GM23338 (cell line): ENCODE measurements around the gene DEK. TPM values are rescaled to one million over a fixed set of nuclear protein-coding genes. Genes with fewer than 3 reads are reported as not detected.

Experiments
- ATAC-seq: fragments of 200-7000 bp; cut with Tn5 transposase; 3 replicates; pipeline ENCODE4 v1.9.1; 2020
- DNase-seq: peaks from one replicate; pipeline ENCODE4 v3.0.0-alpha.2; 2015; ENCODE audit warnings: low spot score
- H2AFZ ChIP-seq: fragments of 200-600 bp; sonication (generic); 2 replicates; pipeline ENCODE4 v1.8.0; 2016; ENCODE audit warnings: antibody characterized with exemption, mild to moderate bottlenecking, moderate library complexity
- H3F3A ChIP-seq: fragments of 200-600 bp; sonication (generic); replicated peaks from 2 replicates; pipeline ENCODE4 v1.8.0; 2017; ENCODE audit warnings: antibody characterized with exemption, mixed run types, low read depth
- H3K27ac ChIP-seq: fragments of 200-600 bp; sonication (generic); 2 replicates; pipeline ENCODE4 v1.6.1; 2016; ENCODE audit warnings: low read depth
- H3K27me3 ChIP-seq: fragments of 200-600 bp; sonication (generic); 2 replicates; pipeline ENCODE4 v1.8.0; 2016; ENCODE audit warnings: mild to moderate bottlenecking, mixed run types, moderate library complexity; ENCODE audit not compliant: insufficient read depth
- H3K36me3 ChIP-seq: fragments of 200-600 bp; sonication (generic); 2 replicates; pipeline ENCODE4 v1.8.0; 2016; ENCODE audit warnings: mild to moderate bottlenecking; ENCODE audit not compliant: insufficient read depth
- H3K4me1 ChIP-seq: fragments of 200-600 bp; sonication (generic); 2 replicates; pipeline ENCODE4 v1.8.0; 2016; ENCODE audit warnings: mild to moderate bottlenecking, moderate library complexity; ENCODE audit not compliant: insufficient read depth
- H3K4me2 ChIP-seq: fragments of 200-600 bp; sonication (generic); 2 replicates; pipeline ENCODE4 v1.7.1; 2017; ENCODE audit warnings: mixed run types
- H3K4me3 ChIP-seq: fragments of 200-600 bp; sonication (generic); 2 replicates; pipeline ENCODE4 v1.6.1; 2016; ENCODE audit warnings: mixed run types
- H3K79me2 ChIP-seq: fragments of 200-600 bp; sonication (generic); replicated peaks from 2 replicates; pipeline ENCODE4 v1.8.0; 2017; ENCODE audit warnings: mild to moderate bottlenecking; ENCODE audit not compliant: insufficient read depth
- H3K9me2 ChIP-seq: fragments of 200-600 bp; sonication (generic); 2 replicates; pipeline ENCODE4 v1.8.0; 2017; ENCODE audit not compliant: insufficient read depth
- H4K20me1 ChIP-seq: fragments of 200-600 bp; sonication (generic); replicated peaks from 2 replicates; pipeline ENCODE4 v1.8.0; 2017; ENCODE audit warnings: mild to moderate bottlenecking; ENCODE audit not compliant: insufficient read depth
- H3K27ac Mint-ChIP-seq: 2 replicates; pipeline ENCODE4 v1.8.0; 2020; ENCODE audit warnings: inconsistent platforms, mild to moderate bottlenecking, moderate library complexity, mixed read lengths
- H3K27me3 Mint-ChIP-seq: 3 replicates; pipeline ENCODE4 v1.8.0; 2022; ENCODE audit warnings: low read depth, mild to moderate bottlenecking, moderate library complexity, mixed read lengths, inconsistent platforms; ENCODE audit not compliant: insufficient read depth, poor library complexity
- H3K36me3 Mint-ChIP-seq: 3 replicates; pipeline ENCODE4 v1.8.0; 2021; ENCODE audit warnings: low read depth, mild to moderate bottlenecking, inconsistent platforms, moderate library complexity, mixed read lengths
- H3K4me1 Mint-ChIP-seq: 3 replicates; pipeline ENCODE4 v1.8.0; 2020; ENCODE audit warnings: mild to moderate bottlenecking, inconsistent platforms, mixed read lengths
- H3K4me3 Mint-ChIP-seq: 3 replicates; pipeline ENCODE4 v1.8.0; 2021; ENCODE audit warnings: moderate library complexity, mild to moderate bottlenecking, inconsistent platforms, mixed read lengths
- H3K9me3 Mint-ChIP-seq: 3 replicates; pipeline ENCODE4 v1.8.0; 2020; ENCODE audit warnings: moderate library complexity, mild to moderate bottlenecking, inconsistent platforms, mixed read lengths
- CREB1 ChIP-seq: fragments of 250-450 bp; sonication (Bioruptor Pico); IDR thresholded peaks from 2 replicates; pipeline ENCODE4 v1.5.0; 2020; ENCODE audit warnings: low read depth, mild to moderate bottlenecking, moderate library complexity
- EZH2 ChIP-seq: fragments of 200-600 bp; sonication (generic); IDR thresholded peaks from one replicate; pipeline ENCODE4 v1.8.0; 2017; ENCODE audit warnings: antibody characterized with exemption, mild to moderate bottlenecking, low read depth; ENCODE audit not compliant: unreplicated experiment
- EZH2phosphoT487 ChIP-seq: fragments of 200-600 bp; sonication (generic); IDR thresholded peaks from one replicate; pipeline ENCODE4 v1.8.1; 2018; ENCODE audit warnings: antibody characterized with exemption; ENCODE audit not compliant: unreplicated experiment
- JUNB ChIP-seq: IDR thresholded peaks from one replicate; pipeline ENCODE4 v1.6.1; 2016; ENCODE audit warnings: antibody characterized with exemption; ENCODE audit not compliant: unreplicated experiment
- NANOG ChIP-seq: IDR thresholded peaks from 2 replicates; pipeline ENCODE4 v1.6.1; 2016; ENCODE audit warnings: antibody characterized with exemption, borderline replicate concordance
- REST ChIP-seq: IDR thresholded peaks from one replicate; pipeline ENCODE4 v1.6.1; 2018; ENCODE audit warnings: antibody characterized with exemption; ENCODE audit not compliant: unreplicated experiment
- ZNF462 ChIP-seq: fragments of 250-450 bp; sonication (Bioruptor Pico); IDR thresholded peaks from 2 replicates; pipeline ENCODE4 v1.5.0; 2020; ENCODE audit warnings: mild to moderate bottlenecking, moderate library complexity
- polyA plus RNA-seq: library from polyadenylated mRNA; unstranded; fragments of >200 nt; fragmentation: Nextera tagmentation; extraction: Ambion mirVana; gene quantifications from 2 replicates; pipeline ENCODE4 v1.2.1, GENCODE V29; 2016
- total RNA-seq: library from RNA; depleted of rRNA; stranded (reverse); fragments of >200 nt; shearing (Covaris generic); gene quantifications from 2 replicates; pipeline ENCODE4 v1.2.3, GENCODE V29; 2014

The DEK gene
- total and polyA plus RNA-seq, 2 experiments from 2014 or later: 218 to 582 TPM

GRCh38 chr6:18203786-18204185, 60.5 kb downstream of the DEK start:
- Mint-ChIP-seq H3K4me3 (no peak overlapping the region), H3K9me3 (no peaks in the 10 kb centered on the region), H3K4me1 (peaks cover 9% of the 10 kb centered on the region; the same call in 2 of the 3 replicates), H3K27me3 (peaks cover 3% of the 10 kb centered on the region), H3K27ac (no peak overlapping the region), H3K36me3 (no peaks in the 10 kb centered on the region; the same call in 2 of the 3 replicates)
- H3K4me3 ChIP-seq: no peak overlapping the region
- no peaks in the 10 kb centered on the region for H4K20me1 ChIP-seq
- H3K4me1 ChIP-seq: no peaks in the 10 kb centered on the region
- H3K79me2 ChIP-seq: no peaks in the 10 kb centered on the region
- TF ChIP-seq EZH2 (no peak), CREB1 (CRISPR knock-in tag) (no peak), ZNF462 (CRISPR knock-in tag) (no peak), EZH2phosphoT487 (no peak), REST (no peak), NANOG (no peak), JUNB (no peak)
- H3K27me3 ChIP-seq: no peaks in the 10 kb centered on the region
- no peak overlapping the region for H3K4me2 ChIP-seq
- DNase-seq: no peak
- no peak for ATAC-seq
- H3K36me3 ChIP-seq: no peaks in the 10 kb centered on the region
- no peaks in the 10 kb centered on the region for H3K9me2 ChIP-seq
- H3K27ac ChIP-seq: no peak overlapping the region
- H2AFZ ChIP-seq: no peak overlapping the region
- no peaks in the 10 kb centered on the region for H3F3A ChIP-seq
